GM13976 (cell line): ENCODE data around the gene SORCS3.

Experiments used
- DNase-seq: peaks from one replicate; pipeline ENCODE4 v3.0.0; 2012; ENCODE audit warnings: low spot score
- in situ Hi-C: fragments of 300-500 bp; cut with MboI; formaldehyde crosslinking; loops from one replicate; pipeline ENCODE4 v1.12.0; 2022; ENCODE audit warnings: low sequenced_read_pairs, mixed read lengths, inconsistent platforms; ENCODE audit not compliant: unreplicated experiment
- TF ChIP-seq, protein P1 (sequence below): IDR thresholded peaks from 2 replicates; pipeline ENCODE4 v1.5.1; 2012; ENCODE audit warnings: borderline replicate concordance, mild to moderate bottlenecking; ENCODE audit not compliant: insufficient read depth; ENCODE audit errors: extremely low read depth, missing control alignments, control extremely low read depth

SORCS3 gene

DNA sequence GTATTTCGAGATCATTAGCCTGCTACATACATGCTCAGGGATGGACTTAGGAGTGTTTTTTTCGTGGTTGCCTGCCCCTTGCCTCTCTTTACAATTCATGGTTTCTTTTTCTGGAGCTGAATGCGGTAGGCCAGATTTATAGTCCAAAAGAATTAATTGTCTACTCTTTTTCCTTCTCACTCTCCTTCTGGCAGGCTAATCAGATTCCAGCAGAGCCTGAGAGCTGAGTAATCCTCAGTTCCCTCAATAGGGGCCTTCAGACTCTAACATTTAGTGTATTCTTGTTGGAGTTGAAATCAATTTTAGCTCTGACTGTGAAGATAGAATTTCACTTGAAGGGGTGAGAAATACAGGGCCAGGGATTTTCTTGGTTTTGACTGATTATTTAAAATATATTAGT is 16.4 kb downstream of the SORCS3 start:
- in situ Hi-C loops: no loop called here
- DNase-seq: no peak
- TF ChIP-seq, protein P1, sequence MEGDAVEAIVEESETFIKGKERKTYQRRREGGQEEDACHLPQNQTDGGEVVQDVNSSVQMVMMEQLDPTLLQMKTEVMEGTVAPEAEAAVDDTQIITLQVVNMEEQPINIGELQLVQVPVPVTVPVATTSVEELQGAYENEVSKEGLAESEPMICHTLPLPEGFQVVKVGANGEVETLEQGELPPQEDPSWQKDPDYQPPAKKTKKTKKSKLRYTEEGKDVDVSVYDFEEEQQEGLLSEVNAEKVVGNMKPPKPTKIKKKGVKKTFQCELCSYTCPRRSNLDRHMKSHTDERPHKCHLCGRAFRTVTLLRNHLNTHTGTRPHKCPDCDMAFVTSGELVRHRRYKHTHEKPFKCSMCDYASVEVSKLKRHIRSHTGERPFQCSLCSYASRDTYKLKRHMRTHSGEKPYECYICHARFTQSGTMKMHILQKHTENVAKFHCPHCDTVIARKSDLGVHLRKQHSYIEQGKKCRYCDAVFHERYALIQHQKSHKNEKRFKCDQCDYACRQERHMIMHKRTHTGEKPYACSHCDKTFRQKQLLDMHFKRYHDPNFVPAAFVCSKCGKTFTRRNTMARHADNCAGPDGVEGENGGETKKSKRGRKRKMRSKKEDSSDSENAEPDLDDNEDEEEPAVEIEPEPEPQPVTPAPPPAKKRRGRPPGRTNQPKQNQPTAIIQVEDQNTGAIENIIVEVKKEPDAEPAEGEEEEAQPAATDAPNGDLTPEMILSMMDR: no peak

DNA sequence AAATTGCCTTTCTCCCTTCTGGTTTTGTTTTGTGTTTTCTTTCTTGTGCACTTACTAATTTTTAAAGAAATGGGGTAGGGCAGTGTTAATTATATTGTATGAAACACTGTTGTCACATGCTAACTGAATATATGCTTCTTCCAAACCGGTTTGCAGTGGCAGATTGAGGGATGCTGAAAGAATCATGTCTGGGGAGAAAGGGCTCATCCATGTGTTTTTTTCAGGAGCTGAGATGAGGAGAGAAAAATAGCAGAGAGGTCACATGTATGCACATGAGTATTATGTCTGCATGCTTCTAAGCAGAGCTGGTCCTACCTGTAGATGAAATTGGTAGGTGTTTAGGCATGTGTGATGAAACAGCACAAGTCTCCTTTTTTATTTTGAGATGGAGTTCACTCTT is 17.0 kb downstream of the SORCS3 start:
- in situ Hi-C loops: no loop called here
- TF ChIP-seq, protein P1: no peak
- DNase-seq: no peak

DNA sequence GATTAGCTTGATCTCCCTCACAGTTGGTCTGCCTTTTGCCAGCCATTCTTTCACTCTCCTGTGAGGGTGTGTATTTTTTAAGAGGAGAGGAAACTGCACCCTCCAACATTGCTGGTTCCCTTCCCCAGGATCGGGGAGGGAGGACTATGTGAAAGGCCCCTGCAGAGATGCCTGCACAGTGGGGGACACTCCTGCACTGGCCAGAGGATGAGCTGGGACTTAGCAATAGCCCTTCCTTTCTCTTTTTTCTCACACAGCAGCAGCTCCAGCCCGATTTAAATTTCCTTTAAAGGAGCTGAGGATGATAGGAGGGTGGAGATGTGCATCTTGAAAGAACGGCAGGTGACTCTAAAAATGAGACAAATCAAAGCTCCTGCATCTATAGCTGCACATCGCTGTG is 18.7 kb downstream of the SORCS3 start:
- in situ Hi-C loops: no loop called here
- TF ChIP-seq, protein P1: no peak
- no peak for DNase-seq

DNA sequence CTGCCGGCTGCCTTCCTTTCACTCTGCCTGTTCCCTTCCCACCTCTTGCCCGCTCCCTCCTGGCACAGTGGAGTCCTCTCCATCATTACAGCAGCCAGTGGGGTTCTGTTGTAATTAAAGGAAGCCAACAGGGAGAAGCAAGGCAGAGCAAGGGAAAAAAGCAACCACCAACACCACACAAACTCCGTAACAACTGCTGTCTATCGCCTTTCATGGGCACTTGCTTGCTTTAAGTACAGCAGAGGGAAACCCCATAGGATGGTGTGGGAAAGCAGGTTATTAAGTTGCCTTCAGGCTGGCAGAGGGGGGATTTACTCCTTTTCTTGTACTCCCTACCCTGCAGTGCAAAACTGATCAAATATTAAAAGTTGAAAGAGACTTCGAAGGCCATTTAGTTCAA is 22.0 kb downstream of the SORCS3 start:
- TF ChIP-seq, protein P1: no peak
- in situ Hi-C loops: no loop called here

DNA sequence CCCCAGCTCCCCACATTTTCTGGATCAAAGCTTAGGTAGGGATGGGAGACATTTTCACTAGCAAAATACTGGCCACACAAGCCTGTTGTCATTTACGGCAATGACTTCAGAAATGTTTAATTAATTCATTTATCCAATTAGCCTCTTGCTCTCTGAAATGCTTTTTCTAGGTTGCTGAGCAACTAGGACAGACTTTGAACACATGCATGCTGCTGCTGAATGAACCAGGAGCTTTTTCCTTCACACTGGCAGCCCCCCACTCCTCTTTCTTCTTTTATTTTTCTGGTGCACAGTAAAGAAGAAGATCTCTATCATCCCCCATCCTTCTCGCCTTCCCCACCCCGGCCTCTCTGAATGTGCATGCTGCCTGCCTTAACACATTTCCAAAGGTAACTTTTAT is 22.5 kb downstream of the SORCS3 start:
- DNase-seq: no peak
- in situ Hi-C loops: no loop called here
- TF ChIP-seq, protein P1: no peak

More for the DNA sequence above, 22.0 kb downstream of the SORCS3 start:
- no peak for DNase-seq

DNA sequence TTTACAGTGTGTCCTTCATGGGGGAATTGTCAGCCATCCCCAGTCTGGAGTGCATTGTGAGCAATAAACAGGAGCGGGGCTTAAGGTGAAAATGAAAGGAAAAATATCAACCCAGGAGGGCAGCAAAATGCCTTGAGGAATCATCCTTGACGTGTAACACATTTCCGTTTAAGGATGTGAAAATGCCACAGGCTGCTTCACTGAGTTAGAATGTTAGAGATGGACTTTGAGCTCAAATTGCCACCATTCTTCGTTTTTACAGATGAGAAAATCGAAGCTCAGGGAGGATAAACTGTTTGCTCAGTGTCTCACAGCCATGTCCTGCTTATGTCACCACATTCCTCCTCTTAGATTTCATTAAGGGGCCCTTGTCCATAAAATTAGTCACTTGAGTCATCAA is 23.1 kb downstream of the SORCS3 start:
- DNase-seq: no peak
- TF ChIP-seq, protein P1: no peak
- in situ Hi-C loops: no loop called here

DNA sequence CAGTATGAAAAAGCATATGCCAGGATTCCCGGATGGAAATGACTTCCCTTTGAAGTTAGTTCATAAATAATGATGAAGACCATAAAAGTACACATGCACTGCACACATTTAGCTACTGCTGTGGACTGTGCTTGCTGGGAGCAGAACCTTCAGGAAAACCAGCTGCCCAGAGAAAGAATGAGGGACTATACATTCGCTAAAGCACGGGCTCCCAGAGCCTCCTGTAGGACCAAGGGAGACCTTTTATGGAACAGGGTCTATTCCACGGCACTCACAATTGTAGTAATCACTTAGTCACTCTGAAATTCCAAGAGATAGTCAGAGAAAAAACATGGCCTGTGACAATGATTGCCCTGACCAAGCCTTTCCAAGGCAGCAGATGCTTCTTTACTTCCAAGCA is 24.1 kb downstream of the SORCS3 start:
- no peak for DNase-seq
- TF ChIP-seq, protein P1: no peak
- in situ Hi-C loops: no loop called here
